Measurements from ENCODE around the gene TMEM86A. TPM values are rescaled to one million over a fixed set of nuclear protein-coding genes. Genes with fewer than 3 reads are reported as not detected.
A peak's percentile ranks its signal among the peaks of the same experiment; 100 is the strongest.

The TMEM86A gene
- total and polyA plus RNA-seq, 12 donors, result 1.8 to 22.7 (median 8.3) TPM

DNA sequence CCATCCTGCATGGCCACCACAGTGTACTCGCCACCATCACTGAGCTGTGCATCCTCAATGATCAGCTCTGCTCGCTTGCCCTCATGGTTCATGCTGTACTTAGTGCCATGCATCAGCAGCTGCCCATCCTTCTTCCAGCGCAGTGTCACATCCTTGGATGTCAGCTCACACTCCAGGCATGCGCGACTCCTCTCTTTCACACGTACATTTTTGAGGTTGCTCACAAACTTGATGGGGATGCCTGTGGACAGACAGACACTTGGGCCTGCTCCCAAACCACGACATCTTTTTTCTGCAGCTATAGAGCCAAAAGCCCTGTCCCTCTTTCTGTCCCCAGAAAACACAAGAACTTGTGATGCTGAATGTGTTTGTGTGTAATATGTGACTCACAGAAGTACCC lies 16.9 kb downstream of the TMEM86A start:
- Histone ChIP-seq H3K4me3 (no peak overlapping the region), H3K36me3 (replicated peaks in 1 of 2) (no peaks in the 10 kb centered on the region), H3K27ac (no peak overlapping the region), H3K9me3 (replicated peaks in 1 of 3) (no peaks in the 10 kb centered on the region), H3K27me3 (no peaks in the 10 kb centered on the region), H3K4me1 (replicated peaks in 1 of 2) (no peaks in the 10 kb centered on the region)
- no peak for TF ChIP-seq POLR2A (IDR thresholded peaks at IDR 0.05)
- TF ChIP-seq, protein P1, sequence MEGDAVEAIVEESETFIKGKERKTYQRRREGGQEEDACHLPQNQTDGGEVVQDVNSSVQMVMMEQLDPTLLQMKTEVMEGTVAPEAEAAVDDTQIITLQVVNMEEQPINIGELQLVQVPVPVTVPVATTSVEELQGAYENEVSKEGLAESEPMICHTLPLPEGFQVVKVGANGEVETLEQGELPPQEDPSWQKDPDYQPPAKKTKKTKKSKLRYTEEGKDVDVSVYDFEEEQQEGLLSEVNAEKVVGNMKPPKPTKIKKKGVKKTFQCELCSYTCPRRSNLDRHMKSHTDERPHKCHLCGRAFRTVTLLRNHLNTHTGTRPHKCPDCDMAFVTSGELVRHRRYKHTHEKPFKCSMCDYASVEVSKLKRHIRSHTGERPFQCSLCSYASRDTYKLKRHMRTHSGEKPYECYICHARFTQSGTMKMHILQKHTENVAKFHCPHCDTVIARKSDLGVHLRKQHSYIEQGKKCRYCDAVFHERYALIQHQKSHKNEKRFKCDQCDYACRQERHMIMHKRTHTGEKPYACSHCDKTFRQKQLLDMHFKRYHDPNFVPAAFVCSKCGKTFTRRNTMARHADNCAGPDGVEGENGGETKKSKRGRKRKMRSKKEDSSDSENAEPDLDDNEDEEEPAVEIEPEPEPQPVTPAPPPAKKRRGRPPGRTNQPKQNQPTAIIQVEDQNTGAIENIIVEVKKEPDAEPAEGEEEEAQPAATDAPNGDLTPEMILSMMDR (IDR thresholded peaks at IDR 0.05), result no peak
- WGBS, 4 donors, result 78 to 86% (median 81%) methylated on average over 7 of the region's 7 CpGs
- intact Hi-C loops (cut with DNase I), result no loop called here
- DNase-seq, result no peak

DNA sequence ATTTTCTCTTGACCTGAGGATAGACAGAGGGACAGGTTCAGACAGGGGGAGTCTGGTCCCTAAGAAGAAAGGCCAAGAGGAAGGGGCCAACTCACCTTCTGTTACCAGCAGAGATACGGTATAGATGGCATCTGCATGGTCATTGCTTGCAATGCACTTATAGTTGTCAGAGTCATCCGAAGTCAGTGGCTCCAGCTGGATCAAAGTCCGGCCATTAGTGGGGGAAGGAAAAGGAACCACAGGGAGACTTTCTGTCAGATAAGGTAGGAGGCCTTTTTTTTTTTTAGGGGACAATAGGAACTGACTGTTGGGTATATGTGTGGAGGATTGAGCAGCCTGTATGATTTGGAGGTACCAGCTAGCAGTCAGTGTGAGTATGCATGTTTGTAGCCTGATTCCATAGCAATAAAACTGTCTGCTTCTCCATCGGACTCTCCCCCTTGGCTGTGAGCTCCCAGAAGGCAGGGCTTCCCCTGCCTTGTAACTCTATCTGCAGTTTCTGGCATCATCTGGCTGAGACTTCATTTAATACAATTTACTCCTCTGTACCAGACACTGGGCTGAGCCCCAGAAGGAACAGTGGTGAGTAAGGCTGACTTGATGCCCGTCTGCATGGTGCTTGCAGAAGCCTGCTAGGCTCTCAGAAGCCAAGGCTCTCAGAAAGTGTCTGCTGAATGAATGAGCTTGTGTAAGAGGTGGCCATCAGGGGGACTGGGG lies 21.7 kb downstream of the TMEM86A start:
- no peak for DNase-seq
- intact Hi-C loops (cut with DNase I), result loop anchor here in 1 of 2 donors (10.0 kb wide), 1 partner anchor 175 kb away; no protein-coding TSS in a partner anchor
- no peak overlapping the region for H3K4me3 ChIP-seq
- WGBS, 4 donors, result 88 to 91% (median 89%) methylated on average over 5 of the region's 5 CpGs
- no peaks in the 10 kb centered on the region for H3K36me3 ChIP-seq (replicated peaks in 1 of 2)
- H3K27me3 ChIP-seq, result no peaks in the 10 kb centered on the region
- H3K4me1 ChIP-seq (replicated peaks in 1 of 2), result peaks cover 0 to 11% of the 10 kb centered on the region in 2 donors
- no peaks in the 10 kb centered on the region for H3K9me3 ChIP-seq (replicated peaks in 1 of 3)
- H3K27ac ChIP-seq, result peak overlapping the region in 1 of 5 donors; percentile 75
- TF ChIP-seq, protein P1 (IDR thresholded peaks at IDR 0.05), result no peak
- peak in 1 of 2 donors; percentile 1 for TF ChIP-seq POLR2A (IDR thresholded peaks at IDR 0.05)

DNA sequence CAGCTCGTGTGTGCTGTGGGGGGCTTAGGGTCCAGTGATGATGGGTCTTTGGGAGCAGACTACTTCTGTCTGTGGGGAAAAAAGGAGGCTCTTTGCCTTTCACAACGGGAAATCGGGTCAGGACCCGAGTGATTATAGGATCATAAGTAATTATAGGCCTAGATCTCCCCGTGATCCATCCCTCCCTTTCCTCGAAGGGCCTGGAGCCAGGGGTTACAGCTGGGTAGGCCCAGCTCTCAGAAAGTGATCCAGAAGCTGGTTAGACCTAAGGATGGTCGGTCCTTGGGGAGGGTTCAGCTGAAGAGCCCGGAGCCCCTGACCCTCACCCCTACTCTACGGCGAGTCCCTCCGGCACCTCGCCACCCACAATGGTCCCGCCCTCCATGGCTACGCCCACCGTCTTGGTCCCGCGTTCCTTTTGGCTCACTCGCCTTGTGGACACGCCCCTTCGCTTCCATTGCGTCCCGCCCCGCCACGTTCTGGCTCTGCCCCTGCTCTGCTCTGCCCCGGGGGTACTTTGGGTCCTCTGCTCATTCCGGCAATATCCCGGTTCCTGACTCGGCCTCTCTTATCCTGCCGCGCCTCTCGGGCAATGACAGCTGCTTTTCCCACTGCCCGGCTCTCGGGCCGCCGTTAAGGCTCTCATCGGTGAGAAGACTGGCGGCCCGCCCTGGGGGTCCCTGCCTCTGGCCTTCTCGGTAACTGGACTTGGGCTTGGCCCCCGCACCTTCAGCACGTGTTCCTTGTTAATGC lies 22.4 kb downstream of the TMEM86A start:
- peak; percentile 16 to 24 for TF ChIP-seq POLR2A (IDR thresholded peaks at IDR 0.05)
- TF ChIP-seq, protein P1 (IDR thresholded peaks at IDR 0.05), result no peak
- H3K27me3 ChIP-seq, result no peaks in the 10 kb centered on the region
- no peaks in the 10 kb centered on the region for H3K9me3 ChIP-seq (replicated peaks in 1 of 3)
- 4 to 7% (median 5%) methylated on average over 28 to 41 of the region's 41 CpGs for WGBS, 4 donors
- H3K4me1 ChIP-seq (replicated peaks in 1 of 2), result peaks cover 0 to 11% of the 10 kb centered on the region in 2 donors
- H3K4me3 ChIP-seq, result peak overlapping the region in 3 of 4 donors; percentile 15 to 66 (median 55)
- no peaks in the 10 kb centered on the region for H3K36me3 ChIP-seq (replicated peaks in 1 of 2)
- intact Hi-C loops (cut with DNase I), result loop anchor here in 1 of 2 donors (10.0 kb wide), 1 partner anchor 176 kb away; no protein-coding TSS in a partner anchor
- peak overlapping the region in 3 of 5 donors; percentile 26 to 75 (median 64) for H3K27ac ChIP-seq
- peak; percentile 65 to 88 (median 77) for DNase-seq
